ENCODE measurements around the gene BBS12.

BBS12 gene

DNA sequence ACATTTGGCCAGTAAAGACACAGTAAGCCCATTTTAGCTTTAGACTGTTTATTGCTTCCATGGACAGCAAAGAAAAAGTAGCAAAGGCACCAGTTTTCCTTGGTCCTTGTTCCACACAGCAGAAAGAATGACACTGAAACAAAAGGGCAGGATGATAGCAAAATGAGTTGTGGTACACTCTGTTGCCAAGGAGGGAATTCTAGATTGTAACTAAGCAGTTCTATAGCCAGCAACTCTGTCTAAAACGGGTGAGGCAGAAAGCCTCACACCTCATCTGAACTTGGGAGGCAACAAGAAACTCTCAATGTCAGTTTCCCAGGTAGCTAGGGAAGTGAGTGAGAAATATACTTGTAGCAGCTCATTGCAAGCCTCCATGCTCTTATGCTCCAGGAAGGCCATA, 39.2 kb downstream of the BBS12 start:
- TF ChIP-seq, protein P1, sequence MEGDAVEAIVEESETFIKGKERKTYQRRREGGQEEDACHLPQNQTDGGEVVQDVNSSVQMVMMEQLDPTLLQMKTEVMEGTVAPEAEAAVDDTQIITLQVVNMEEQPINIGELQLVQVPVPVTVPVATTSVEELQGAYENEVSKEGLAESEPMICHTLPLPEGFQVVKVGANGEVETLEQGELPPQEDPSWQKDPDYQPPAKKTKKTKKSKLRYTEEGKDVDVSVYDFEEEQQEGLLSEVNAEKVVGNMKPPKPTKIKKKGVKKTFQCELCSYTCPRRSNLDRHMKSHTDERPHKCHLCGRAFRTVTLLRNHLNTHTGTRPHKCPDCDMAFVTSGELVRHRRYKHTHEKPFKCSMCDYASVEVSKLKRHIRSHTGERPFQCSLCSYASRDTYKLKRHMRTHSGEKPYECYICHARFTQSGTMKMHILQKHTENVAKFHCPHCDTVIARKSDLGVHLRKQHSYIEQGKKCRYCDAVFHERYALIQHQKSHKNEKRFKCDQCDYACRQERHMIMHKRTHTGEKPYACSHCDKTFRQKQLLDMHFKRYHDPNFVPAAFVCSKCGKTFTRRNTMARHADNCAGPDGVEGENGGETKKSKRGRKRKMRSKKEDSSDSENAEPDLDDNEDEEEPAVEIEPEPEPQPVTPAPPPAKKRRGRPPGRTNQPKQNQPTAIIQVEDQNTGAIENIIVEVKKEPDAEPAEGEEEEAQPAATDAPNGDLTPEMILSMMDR (conservative IDR thresholded peaks at IDR 0.05; ENCODE audit: low read depth, low read length): no peak
- no peak for DNase-seq (ENCODE audit: low read depth)
- H3K4me3 ChIP-seq (ENCODE audit: low read length): no peak overlapping the region

DNA sequence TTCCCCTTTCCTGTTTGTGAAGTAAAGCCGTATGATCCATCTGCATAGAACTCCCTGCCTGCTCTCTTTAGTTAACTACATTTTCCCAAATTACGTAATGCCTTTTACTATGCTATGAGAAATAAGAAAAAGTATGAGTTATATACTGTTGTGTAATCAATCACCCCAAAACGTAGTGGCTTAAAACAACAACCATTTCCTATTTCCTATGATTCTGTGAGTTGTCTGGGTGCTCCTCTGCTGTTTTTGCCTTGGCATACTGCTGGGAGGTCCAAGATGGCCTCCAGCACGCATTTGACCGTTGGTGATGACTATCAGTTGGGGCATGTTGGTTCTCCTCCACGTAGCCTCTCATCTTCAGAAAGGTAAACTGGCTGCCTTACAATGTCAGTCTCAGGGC, 39.8 kb downstream of the BBS12 start:
- H3K4me3 ChIP-seq (ENCODE audit: low read length): no peak overlapping the region
- DNase-seq (ENCODE audit: low read depth): no peak
- TF ChIP-seq, protein P1 (conservative IDR thresholded peaks at IDR 0.05; ENCODE audit: low read depth, low read length): no peak

DNA sequence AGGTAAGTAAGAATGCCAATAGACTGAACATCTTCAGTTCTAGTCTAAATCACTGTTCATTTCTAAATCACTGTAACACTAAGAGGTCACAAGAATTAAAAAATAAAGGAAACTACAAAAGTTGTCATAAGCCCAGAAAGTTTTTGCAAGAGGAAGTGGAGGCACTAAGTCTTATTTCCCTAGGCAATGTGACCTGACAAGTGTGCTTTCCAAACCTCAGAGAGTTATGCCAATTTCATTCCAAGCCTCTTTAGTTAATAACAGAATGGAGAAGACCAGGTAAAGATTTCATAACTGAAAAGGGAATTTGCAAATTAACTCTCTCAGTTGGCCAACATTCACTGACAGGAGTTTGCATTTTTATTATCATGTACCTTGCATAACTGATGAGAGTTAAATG, 40.5 kb downstream of the BBS12 start:
- TF ChIP-seq, protein P1 (conservative IDR thresholded peaks at IDR 0.05; ENCODE audit: low read depth, low read length): no peak
- no peak overlapping the region for H3K4me3 ChIP-seq (ENCODE audit: low read length)
- DNase-seq (ENCODE audit: low read depth): no peak

DNA sequence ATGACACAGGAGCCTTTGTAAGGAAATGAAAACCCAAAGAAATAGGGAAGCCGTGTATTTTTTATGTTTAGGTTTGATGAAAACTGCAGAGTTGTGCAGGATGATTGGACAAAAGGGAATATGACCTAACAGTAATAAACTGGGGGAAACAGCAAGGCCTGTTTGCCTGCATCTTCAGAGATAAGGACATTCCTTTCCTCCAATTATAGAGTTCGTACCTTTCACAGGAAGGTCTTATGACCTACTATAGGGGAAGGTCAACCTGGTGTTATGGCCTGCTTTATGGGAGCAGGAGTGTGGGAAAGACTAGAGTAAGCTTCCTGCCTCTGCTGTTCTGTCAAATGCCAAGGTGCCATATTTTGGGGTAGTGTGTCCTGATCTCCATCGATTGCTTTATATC, 42.5 kb downstream of the BBS12 start:
- H3K4me3 ChIP-seq (ENCODE audit: low read length): no peak overlapping the region
- no peak for DNase-seq (ENCODE audit: low read depth)
- TF ChIP-seq, protein P1 (conservative IDR thresholded peaks at IDR 0.05; ENCODE audit: low read depth, low read length): no peak

DNA sequence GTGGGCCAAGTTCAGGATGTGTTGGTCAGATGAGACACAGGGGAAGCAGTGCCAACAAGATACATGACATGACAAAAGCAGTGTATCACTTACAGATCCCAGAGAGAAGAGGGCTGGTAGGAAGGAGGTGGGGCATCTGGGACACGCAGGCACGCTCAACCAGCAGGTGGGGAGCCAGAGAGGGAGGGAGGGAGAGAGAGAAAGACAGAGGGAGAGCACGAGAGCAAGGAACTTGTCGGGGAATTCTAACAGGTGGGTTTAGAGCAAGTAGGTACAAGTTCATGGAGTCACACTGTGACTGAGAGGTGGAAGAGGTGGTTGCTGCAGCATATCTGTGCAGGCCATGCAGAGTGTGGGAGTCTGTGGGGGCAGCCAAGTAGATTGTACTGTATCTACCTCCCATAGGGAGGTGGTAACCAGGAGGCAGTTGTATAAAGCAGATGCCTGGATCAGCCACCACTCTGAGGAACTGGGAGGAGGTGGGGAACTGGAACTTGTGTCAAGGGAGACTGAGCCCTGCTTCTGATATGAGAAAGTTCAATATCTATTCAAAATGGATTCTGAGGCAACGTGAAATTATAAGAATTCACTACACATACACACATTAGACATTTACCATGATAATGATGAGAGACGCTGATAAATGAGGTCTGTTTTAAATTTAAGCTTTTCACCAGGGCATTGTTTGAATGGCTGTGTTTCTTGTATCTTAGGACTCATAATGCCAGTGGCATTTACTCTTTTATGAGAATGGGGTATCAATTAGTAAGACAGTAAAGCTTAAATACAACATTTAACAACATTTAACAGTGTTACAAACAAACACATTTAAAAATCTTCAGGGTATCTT, 43.7 kb downstream of the BBS12 start:
- TF ChIP-seq, protein P1 (conservative IDR thresholded peaks at IDR 0.05; ENCODE audit: low read depth, low read length): no peak
- DNase-seq (ENCODE audit: low read depth): no peak

DNA sequence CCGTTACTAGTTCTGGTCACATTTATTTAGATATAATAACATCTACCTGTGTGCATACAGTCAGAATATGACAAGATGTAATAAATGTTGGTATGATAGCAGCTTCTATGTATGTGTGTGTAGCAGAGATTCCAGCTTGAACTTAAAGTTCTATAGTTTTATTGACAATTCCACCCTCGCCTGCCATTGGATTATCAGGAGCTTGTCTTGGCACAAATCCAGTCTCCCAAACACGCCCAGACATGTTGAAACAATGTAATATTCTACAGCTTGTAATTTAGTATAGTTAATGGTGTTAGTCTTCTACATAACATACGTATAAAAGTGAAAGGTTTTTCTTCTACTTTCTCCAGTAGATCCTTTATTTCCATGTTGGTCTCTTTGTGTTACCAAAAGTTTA, 44.4 kb downstream of the BBS12 start:
- no peak for DNase-seq (ENCODE audit: low read depth)
- H3K4me3 ChIP-seq (ENCODE audit: low read length): no peak overlapping the region
- TF ChIP-seq, protein P1 (conservative IDR thresholded peaks at IDR 0.05; ENCODE audit: low read depth, low read length): no peak

More for the DNA sequence above, 43.7 kb downstream of the BBS12 start:
- H3K4me3 ChIP-seq (ENCODE audit: low read length): no peak overlapping the region

Measured in retinal pigment epithelial cell (primary cell).